AML-193 (cell line): Measurements from ENCODE around the gene ATAD3C.
"Not testable (repeated sequence)": the region's sequence is repeated elsewhere in the genome, so short reads cannot be mapped to it uniquely, and the experiment has no call there.

ENCODE experiments used
- DNase-seq, 2 experiments: peaks; one replicate each; lab custom pipeline; 2025; lab: John Stamatoyannopoulos, UW

Gene ATAD3C

GRCh38 chr1:1418464-1419362 is 30.8 kb upstream of the ATAD3C start:
- no peak for DNase-seq

GRCh38 chr1:1419363-1419812 is 30.1 kb upstream of the ATAD3C start:
- no peak for DNase-seq

- no peak for DNase-seq
Measured at GRCh38 chr1:1419813-1420653, 29.5 kb upstream of the ATAD3C start.

GRCh38 chr1:1420654-1421141 is 28.8 kb upstream of the ATAD3C start:
- DNase-seq, result no peak

- DNase-seq, result no peak
Measured at GRCh38 chr1:1421147-1421906, 28.2 kb upstream of the ATAD3C start, which contains the start of gene ANKRD65. Gene ANKRD65 (minus strand): TSS chr1:1421276. CDS start chr1:1421005, 271 bp downstream.

- DNase-seq, result no peak
Measured at GRCh38 chr1:1421907-1422464, 27.5 kb upstream of the ATAD3C start.

GRCh38 chr1:1422465-1423244 is 26.8 kb upstream of the ATAD3C start:
- no peak for DNase-seq

- DNase-seq, result no peak
Measured at GRCh38 chr1:1423245-1423597, 26.3 kb upstream of the ATAD3C start.

GRCh38 chr1:1424707-1425106 is 24.8 kb upstream of the ATAD3C start:
- DNase-seq, result no peak

- DNase-seq, result no peak
Measured at GRCh38 chr1:1425426-1425752, 24.1 kb upstream of the ATAD3C start.

GRCh38 chr1:1425753-1426495 is 23.6 kb upstream of the ATAD3C start:
- DNase-seq, result no peak

GRCh38 chr1:1426496-1427105 is 22.9 kb upstream of the ATAD3C start:
- no peak for DNase-seq

- no peak for DNase-seq
Measured at GRCh38 chr1:1427106-1427819, 22.2 kb upstream of the ATAD3C start.

GRCh38 chr1:1427820-1428148 is 21.7 kb upstream of the ATAD3C start:
- no peak for DNase-seq

GRCh38 chr1:1428174-1428573 is 21.3 kb upstream of the ATAD3C start:
- no peak for DNase-seq

GRCh38 chr1:1428967-1429366 is 20.5 kb upstream of the ATAD3C start:
- not testable (repeated sequence) for DNase-seq

GRCh38 chr1:1429671-1430073 is 19.8 kb upstream of the ATAD3C start:
- no peak for DNase-seq

GRCh38 chr1:1430114-1430982 is 19.1 kb upstream of the ATAD3C start:
- no peak for DNase-seq
